ENCODE results near the gene VSIG10. TPM values are rescaled to one million over a fixed set of nuclear protein-coding genes. Genes with fewer than 3 reads are reported as not detected.
A peak's percentile ranks its signal among the peaks of the same experiment; 100 is the strongest.
"Not testable (repeated sequence)": the region's sequence is repeated elsewhere in the genome, so short reads cannot be mapped to it uniquely, and the experiment has no call there.

Gene VSIG10
- total RNA-seq, 1 donor from 2014 or later = 2.4 TPM

DNA sequence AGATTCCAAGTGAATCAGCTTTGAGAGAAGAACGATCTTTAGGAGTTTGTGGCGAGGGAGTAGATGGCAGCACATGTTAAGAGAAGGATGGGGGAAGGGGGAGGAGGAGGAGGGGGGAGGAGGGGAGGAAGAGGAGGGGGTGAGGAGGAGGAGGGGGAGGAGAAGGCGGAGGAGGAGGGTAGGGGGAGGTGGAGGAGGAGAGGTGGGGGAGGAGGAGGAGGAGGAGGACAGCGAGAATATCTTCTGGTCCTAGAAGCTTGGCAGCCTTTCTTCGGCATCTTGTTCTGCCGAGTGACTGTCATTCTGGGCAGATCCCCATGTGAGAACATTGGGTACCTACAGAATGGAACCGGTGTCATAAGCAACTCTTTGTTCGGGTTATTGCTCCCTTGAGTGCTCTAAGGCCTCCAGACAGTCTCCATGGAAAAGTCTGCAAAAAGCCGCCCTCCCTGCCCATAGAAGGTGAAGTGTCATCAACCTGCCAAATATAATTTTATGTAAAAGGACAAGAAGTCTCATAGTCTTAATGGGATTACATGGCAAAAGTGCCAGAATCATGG is 80.4 kb downstream of the VSIG10 start:
- intact Hi-C loops (cut with micrococcal nuclease) = no loop called here
- no peak overlapping the region for H3K4me3 Mint-ChIP-seq
- POLR2A ChIA-PET = interaction anchor here (0.7 kb wide), 1 partner anchor 222 kb away, joined by 3 read pairs; no protein-coding TSS in a partner anchor
- peaks cover 1% of the 10 kb centered on the region for H3K4me1 Mint-ChIP-seq
- no peak for ATAC-seq (ENCODE audit: low read depth)
- no peaks in the 10 kb centered on the region for H3K9me3 Mint-ChIP-seq
- no peak for DNase-seq
- CTCF ChIA-PET = no interaction called here
- H3K27me3 Mint-ChIP-seq = no peaks in the 10 kb centered on the region
- no peak overlapping the region for H3K27ac Mint-ChIP-seq
- TF ChIP-seq, protein P1, sequence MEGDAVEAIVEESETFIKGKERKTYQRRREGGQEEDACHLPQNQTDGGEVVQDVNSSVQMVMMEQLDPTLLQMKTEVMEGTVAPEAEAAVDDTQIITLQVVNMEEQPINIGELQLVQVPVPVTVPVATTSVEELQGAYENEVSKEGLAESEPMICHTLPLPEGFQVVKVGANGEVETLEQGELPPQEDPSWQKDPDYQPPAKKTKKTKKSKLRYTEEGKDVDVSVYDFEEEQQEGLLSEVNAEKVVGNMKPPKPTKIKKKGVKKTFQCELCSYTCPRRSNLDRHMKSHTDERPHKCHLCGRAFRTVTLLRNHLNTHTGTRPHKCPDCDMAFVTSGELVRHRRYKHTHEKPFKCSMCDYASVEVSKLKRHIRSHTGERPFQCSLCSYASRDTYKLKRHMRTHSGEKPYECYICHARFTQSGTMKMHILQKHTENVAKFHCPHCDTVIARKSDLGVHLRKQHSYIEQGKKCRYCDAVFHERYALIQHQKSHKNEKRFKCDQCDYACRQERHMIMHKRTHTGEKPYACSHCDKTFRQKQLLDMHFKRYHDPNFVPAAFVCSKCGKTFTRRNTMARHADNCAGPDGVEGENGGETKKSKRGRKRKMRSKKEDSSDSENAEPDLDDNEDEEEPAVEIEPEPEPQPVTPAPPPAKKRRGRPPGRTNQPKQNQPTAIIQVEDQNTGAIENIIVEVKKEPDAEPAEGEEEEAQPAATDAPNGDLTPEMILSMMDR (IDR thresholded peaks at IDR 0.05) = no peak
- peaks cover 80% of the 10 kb centered on the region for H3K36me3 Mint-ChIP-seq (ENCODE audit: low read depth)

- Mint-ChIP-seq H3K27me3 (no peaks in the 10 kb centered on the region), H3K4me3 (no peak overlapping the region), H3K4me1 (peaks cover 7% of the 10 kb centered on the region), H3K27ac (no peak overlapping the region), H3K9me3 (no peaks in the 10 kb centered on the region), H3K36me3 (ENCODE audit: low read depth) (peaks cover 79% of the 10 kb centered on the region)
- intact Hi-C loops (cut with micrococcal nuclease) = no loop called here
- ChIA-PET POLR2A (interaction anchor here (0.6 kb wide), 1 partner anchor 1665 kb away, joined by 3 read pairs; no protein-coding TSS in a partner anchor), CTCF (no interaction called here)
- ATAC-seq (ENCODE audit: low read depth) (no peak), DNase-seq (no peak)
- TF ChIP-seq, protein P1 (IDR thresholded peaks at IDR 0.05) = no peak
Observed at GRCh38 chr12:118022728-118023109, 81.1 kb downstream of the VSIG10 start.

DNA sequence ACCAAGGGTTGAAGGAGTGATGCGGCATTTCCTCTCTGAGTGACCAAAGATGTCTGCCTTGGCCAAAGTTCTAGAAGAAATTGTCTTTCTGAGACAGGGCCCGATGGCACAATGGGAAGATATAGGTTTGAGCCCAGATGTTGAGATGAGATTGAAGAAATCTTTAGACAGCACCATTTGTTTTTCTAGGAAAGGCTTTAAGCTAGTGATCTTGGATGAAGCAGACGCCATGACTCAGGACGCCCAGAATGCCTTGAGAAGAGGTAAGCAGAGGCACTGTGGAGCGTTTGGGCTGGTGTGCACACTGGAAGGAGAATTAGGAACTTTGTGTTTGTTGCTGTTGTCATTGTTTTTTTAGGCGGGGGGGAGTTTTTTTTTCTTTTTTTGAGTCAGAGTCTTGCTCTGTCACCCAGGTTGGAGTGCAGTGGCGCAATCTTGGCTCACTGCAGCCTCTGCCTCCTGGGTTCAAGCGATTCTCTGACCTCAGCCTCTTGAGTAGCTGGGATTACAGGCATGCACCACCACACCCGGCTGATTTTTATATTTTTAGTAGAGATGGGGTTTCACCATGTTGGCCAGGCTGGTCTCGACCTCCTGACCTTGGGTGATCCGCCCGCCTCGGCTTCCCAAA is 81.6 kb downstream of the VSIG10 start:
- H3K27ac Mint-ChIP-seq; intact Hi-C loops (cut with micrococcal nuclease); H3K9me3 Mint-ChIP-seq; H3K27me3 Mint-ChIP-seq; ATAC-seq (ENCODE audit: low read depth); H3K4me1 Mint-ChIP-seq; H3K4me3 Mint-ChIP-seq; DNase-seq: not testable (repeated sequence)
- peaks cover 74% of the 10 kb centered on the region for H3K36me3 Mint-ChIP-seq (ENCODE audit: low read depth)
- POLR2A ChIA-PET = interaction anchor here (0.6 kb wide), 1 partner anchor 1666 kb away, joined by 3 read pairs; no protein-coding TSS in a partner anchor
- CTCF ChIA-PET = interaction anchor here (1.2 kb wide), 1 partner anchor 34 kb away, joined by 3 read pairs; no protein-coding TSS in a partner anchor

- TF ChIP-seq, protein P1 (IDR thresholded peaks at IDR 0.05) = no peak
- ChIA-PET CTCF (no interaction called here), POLR2A (no interaction called here)
- no peak for ATAC-seq (ENCODE audit: low read depth)
- DNase-seq = no peak
- H3K9me3 Mint-ChIP-seq = no peaks in the 10 kb centered on the region
- H3K4me1 Mint-ChIP-seq = peaks cover 20% of the 10 kb centered on the region
- H3K27me3 Mint-ChIP-seq = no peaks in the 10 kb centered on the region
- peaks cover 58% of the 10 kb centered on the region for H3K36me3 Mint-ChIP-seq (ENCODE audit: low read depth)
- H3K4me3 Mint-ChIP-seq = no peak overlapping the region
- no peak overlapping the region for H3K27ac Mint-ChIP-seq
- intact Hi-C loops (cut with micrococcal nuclease) = no loop called here
Observed at GRCh38 chr12:118020036-118020435, 83.8 kb downstream of the VSIG10 start.

DNA sequence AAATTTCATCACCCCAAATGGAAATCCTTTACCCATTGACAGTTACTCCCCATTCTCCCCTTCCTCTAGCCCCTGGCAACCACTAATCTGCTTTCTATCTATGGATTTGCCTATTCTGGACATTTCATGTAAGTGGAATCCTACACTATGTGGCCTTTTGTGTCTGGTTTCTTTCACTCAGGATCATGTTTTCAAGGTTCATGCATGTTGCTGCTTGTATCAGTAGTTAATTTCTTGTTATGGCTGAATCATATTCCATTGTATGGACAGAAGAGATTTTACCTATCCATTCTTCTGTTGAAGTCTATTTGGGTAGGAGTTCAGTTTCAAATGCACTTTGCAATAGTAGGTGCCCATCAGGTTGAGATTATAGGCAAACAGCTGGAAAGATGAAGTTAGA is 85.9 kb downstream of the VSIG10 start:
- peak overlapping the region; percentile 80 for H3K4me3 Mint-ChIP-seq
- ChIA-PET CTCF (interaction anchor here (0.9 kb wide), 1 partner anchor 103 kb away, joined by 3 read pairs; no protein-coding TSS in a partner anchor), POLR2A (interaction anchor here (0.7 kb wide), 1 partner anchor 43 kb away, joined by 3 read pairs; the partner anchor contains the start of gene WSB2)
- intact Hi-C loops (cut with micrococcal nuclease) = loop anchor here (2.0 to 10.0 kb wide), 4 partner anchors 141 to 1857 kb away; partner anchors contain the start of genes CIT and HRK
- ATAC-seq (ENCODE audit: low read depth) (no peak), DNase-seq (no peak)
- no peaks in the 10 kb centered on the region for H3K9me3 Mint-ChIP-seq
- H3K27me3 Mint-ChIP-seq = no peaks in the 10 kb centered on the region
- TF ChIP-seq, protein P1 (IDR thresholded peaks at IDR 0.05) = no peak
- no peak overlapping the region for H3K27ac Mint-ChIP-seq
- H3K36me3 Mint-ChIP-seq (ENCODE audit: low read depth) = peaks cover 45% of the 10 kb centered on the region
- peaks cover 20% of the 10 kb centered on the region for H3K4me1 Mint-ChIP-seq

Measured in activated B cell treated with CpG ODN at 0.5 μM for 24 hours (primary cell).